Neural cell (in vitro differentiated cells): ENCODE results near the gene PCDHB10.

Experiments
- EP300 ChIP-seq: fragments of 450-650 bp; conservative IDR thresholded peaks from 2 replicates; pipeline ENCODE4 v1.6.1; 2014; ENCODE audit warnings: antibody characterized with exemption, mild to moderate bottlenecking, moderate library complexity; ENCODE audit not compliant: poor library complexity, severe bottlenecking
- EZH2 ChIP-seq: fragments of 200-600, 300-800 bp; shearing (Covaris generic), sonication (generic); IDR thresholded peaks from 2 replicates; pipeline ENCODE4 v1.6.1; 2014; ENCODE audit warnings: antibody characterized with exemption, low read length, borderline replicate concordance, mild to moderate bottlenecking; ENCODE audit not compliant: insufficient read depth, poor library complexity, severe bottlenecking
- MXI1 ChIP-seq: fragments of 450-650 bp; conservative IDR thresholded peaks from 2 replicates; pipeline ENCODE4 v1.6.1; 2014; ENCODE audit warnings: antibody characterized with exemption, mild to moderate bottlenecking; ENCODE audit not compliant: poor library complexity, severe bottlenecking
- POLR2AphosphoS5 ChIP-seq: IDR thresholded peaks from 2 replicates; pipeline ENCODE4 v1.6.1; 2012
- RAD21 ChIP-seq: fragments of 450-650 bp; conservative IDR thresholded peaks from 2 replicates; pipeline ENCODE4 v1.6.1; 2014; ENCODE audit warnings: antibody characterized with exemption, mild to moderate bottlenecking, moderate library complexity
- SMC3 ChIP-seq: fragments of 450-650 bp; conservative IDR thresholded peaks from 2 replicates; pipeline ENCODE4 v1.6.1; 2014; ENCODE audit warnings: antibody characterized with exemption, mild to moderate bottlenecking, moderate library complexity; ENCODE audit not compliant: poor library complexity
- TAF1 ChIP-seq: IDR thresholded peaks from 2 replicates; pipeline ENCODE4 v1.6.1; 2012; ENCODE audit warnings: low read depth
- TF ChIP-seq, protein P1 (sequence below): fragments of 450-650 bp; IDR thresholded peaks from 2 replicates; pipeline ENCODE4 v1.5.1; 2014; ENCODE audit warnings: antibody characterized with exemption, mild to moderate bottlenecking, moderate library complexity; ENCODE audit not compliant: poor library complexity, severe bottlenecking
- TF ChIP-seq, protein P2 (sequence below): IDR thresholded peaks from 2 replicates; pipeline ENCODE4 v1.6.1; 2012; ENCODE audit warnings: borderline replicate concordance

DNA sequence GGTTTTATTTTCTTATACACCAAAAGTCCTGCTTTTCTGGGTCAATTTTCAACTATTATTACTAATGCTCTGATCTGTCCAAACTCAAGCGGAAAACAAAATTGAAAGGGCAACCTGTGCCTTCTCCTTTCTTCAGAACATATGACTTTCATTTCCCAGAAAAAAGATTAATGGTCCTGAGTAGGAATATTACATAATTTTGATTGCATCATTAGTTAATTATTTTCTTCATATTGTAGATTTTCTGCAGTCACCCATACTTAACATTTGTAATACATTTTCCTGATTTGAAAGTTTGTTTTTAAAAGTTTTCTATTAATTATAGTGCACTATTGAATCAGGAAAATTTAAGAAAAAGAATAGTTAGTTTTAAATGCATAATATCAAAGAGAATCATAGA is 16.2 kb upstream of the PCDHB10 start:
- TF ChIP-seq, protein P1, sequence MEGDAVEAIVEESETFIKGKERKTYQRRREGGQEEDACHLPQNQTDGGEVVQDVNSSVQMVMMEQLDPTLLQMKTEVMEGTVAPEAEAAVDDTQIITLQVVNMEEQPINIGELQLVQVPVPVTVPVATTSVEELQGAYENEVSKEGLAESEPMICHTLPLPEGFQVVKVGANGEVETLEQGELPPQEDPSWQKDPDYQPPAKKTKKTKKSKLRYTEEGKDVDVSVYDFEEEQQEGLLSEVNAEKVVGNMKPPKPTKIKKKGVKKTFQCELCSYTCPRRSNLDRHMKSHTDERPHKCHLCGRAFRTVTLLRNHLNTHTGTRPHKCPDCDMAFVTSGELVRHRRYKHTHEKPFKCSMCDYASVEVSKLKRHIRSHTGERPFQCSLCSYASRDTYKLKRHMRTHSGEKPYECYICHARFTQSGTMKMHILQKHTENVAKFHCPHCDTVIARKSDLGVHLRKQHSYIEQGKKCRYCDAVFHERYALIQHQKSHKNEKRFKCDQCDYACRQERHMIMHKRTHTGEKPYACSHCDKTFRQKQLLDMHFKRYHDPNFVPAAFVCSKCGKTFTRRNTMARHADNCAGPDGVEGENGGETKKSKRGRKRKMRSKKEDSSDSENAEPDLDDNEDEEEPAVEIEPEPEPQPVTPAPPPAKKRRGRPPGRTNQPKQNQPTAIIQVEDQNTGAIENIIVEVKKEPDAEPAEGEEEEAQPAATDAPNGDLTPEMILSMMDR, result no peak
- TF ChIP-seq SMC3, result no peak
- no peak for TF ChIP-seq POLR2AphosphoS5
- TF ChIP-seq EP300, result no peak
- TF ChIP-seq EZH2, result no peak
- no peak for TF ChIP-seq RAD21
- TF ChIP-seq TAF1, result no peak
- TF ChIP-seq MXI1, result no peak
- TF ChIP-seq, protein P2, sequence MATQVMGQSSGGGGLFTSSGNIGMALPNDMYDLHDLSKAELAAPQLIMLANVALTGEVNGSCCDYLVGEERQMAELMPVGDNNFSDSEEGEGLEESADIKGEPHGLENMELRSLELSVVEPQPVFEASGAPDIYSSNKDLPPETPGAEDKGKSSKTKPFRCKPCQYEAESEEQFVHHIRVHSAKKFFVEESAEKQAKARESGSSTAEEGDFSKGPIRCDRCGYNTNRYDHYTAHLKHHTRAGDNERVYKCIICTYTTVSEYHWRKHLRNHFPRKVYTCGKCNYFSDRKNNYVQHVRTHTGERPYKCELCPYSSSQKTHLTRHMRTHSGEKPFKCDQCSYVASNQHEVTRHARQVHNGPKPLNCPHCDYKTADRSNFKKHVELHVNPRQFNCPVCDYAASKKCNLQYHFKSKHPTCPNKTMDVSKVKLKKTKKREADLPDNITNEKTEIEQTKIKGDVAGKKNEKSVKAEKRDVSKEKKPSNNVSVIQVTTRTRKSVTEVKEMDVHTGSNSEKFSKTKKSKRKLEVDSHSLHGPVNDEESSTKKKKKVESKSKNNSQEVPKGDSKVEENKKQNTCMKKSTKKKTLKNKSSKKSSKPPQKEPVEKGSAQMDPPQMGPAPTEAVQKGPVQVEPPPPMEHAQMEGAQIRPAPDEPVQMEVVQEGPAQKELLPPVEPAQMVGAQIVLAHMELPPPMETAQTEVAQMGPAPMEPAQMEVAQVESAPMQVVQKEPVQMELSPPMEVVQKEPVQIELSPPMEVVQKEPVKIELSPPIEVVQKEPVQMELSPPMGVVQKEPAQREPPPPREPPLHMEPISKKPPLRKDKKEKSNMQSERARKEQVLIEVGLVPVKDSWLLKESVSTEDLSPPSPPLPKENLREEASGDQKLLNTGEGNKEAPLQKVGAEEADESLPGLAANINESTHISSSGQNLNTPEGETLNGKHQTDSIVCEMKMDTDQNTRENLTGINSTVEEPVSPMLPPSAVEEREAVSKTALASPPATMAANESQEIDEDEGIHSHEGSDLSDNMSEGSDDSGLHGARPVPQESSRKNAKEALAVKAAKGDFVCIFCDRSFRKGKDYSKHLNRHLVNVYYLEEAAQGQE, result no peak
